ENCODE measurements around the gene DNMT3B. TPM values are rescaled to one million over a fixed set of nuclear protein-coding genes. Genes with fewer than 3 reads are reported as not detected.
A peak's percentile ranks its signal among the peaks of the same experiment; 100 is the strongest.

The DNMT3B gene
- total and polyA plus RNA-seq, 9 of the 15 experiments (the other 6 are each of a cell fraction or from before 2014, with no cell fraction given): 9.3 to 74.8 (median 49.1) TPM

GRCh38 chr20:32780278-32780677 is 18.1 kb downstream of the DNMT3B start:
- Histone ChIP-seq H3K9ac (ENCODE audit: insufficient read depth in 1 of 2, low read depth in 2 of 2, low read length in 2 of 2) (0 out of 4 replicates have a peak overlapping the region, but pooled peaks of 1 of the 2 experiments have one; percentile 31), H3K36me3 (ENCODE audit: control insufficient read depth, insufficient read depth, low read length) (peaks cover 87% of the 10 kb centered on the region), H4K20me1 (replicated peaks; ENCODE audit: control insufficient read depth, insufficient read depth, low read length) (peaks cover 14% of the 10 kb centered on the region), H3K4me2 (ENCODE audit: insufficient read depth, low read length) (no peak overlapping the region), H3K9me1 (ENCODE audit: control insufficient read depth, insufficient read depth, low read length) (peaks cover 4% of the 10 kb centered on the region), H3K4me1 (replicated peaks in 1 of 2; ENCODE audit: control insufficient read depth in 2 of 2, insufficient read depth in 2 of 2, low read length in 2 of 2) (peaks cover 5 to 12% of the 10 kb centered on the region in 2 experiments; a peak in 3 of 5 replicates), H3K27ac (ENCODE audit: extremely low read depth, low read depth, low read length) (no peak overlapping the region), H3K9me3 (replicated peaks; ENCODE audit: control insufficient read depth, insufficient read depth, low read depth, low read length) (no peaks in the 10 kb centered on the region), H3K79me2 (ENCODE audit: control insufficient read depth, insufficient read depth, low read length) (peaks cover 40% of the 10 kb centered on the region), H2AFZ (ENCODE audit: low read depth, low read length) (no peak overlapping the region), H3K4me3 (no peak overlapping the region), H3K27me3 (ENCODE audit: control insufficient read depth in 2 of 2, insufficient read depth in 2 of 2, low read length in 2 of 2) (no peaks in the 10 kb centered on the region)
- CTCF ChIA-PET (ENCODE audit: low intra/inter-chr PET ratio): interaction anchor here (0.6 to 5.0 kb wide), 2 partner anchors 97 to 105 kb away, joined by 3 to 66 read pairs; partner anchors contain the start of gene C20orf203
- WGBS (ENCODE audit: insufficient coverage, low coverage, missing lambda C conversion rate): 99% methylated on average over 13 of the region's 16 CpGs
- intact Hi-C loops (cut with micrococcal nuclease): no loop called here
- ATAC-seq (no peak), FAIRE-seq (no peak), DNase-seq (ENCODE audit: extremely low read depth in 1 of 4, low spot score in 3 of 4) (no peak)
- BruUV-seq (replicated peaks): no TSS peak
- POLR2A ChIA-PET: interaction anchor here (0.6 kb wide), 1 partner anchor 269 kb away, joined by 4 read pairs; no protein-coding TSS in a partner anchor
- in situ Hi-C loops (cut with MboI): no loop called here
- TF ChIP-seq, protein P1, sequence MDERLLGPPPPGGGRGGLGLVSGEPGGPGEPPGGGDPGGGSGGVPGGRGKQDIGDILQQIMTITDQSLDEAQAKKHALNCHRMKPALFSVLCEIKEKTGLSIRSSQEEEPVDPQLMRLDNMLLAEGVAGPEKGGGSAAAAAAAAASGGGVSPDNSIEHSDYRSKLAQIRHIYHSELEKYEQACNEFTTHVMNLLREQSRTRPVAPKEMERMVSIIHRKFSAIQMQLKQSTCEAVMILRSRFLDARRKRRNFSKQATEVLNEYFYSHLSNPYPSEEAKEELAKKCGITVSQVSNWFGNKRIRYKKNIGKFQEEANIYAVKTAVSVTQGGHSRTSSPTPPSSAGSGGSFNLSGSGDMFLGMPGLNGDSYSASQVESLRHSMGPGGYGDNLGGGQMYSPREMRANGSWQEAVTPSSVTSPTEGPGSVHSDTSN (CRISPR knock-in tag; IDR thresholded peaks at IDR 0.05; ENCODE audit: low read depth): no peak
- TF ChIP-seq, protein P1 (tag; conservative IDR thresholded peaks at IDR 0.05; ENCODE audit: low read depth): no peak
- TF ChIP-seq ZNF24 (IDR thresholded peaks at IDR 0.05) (no peak), LEF1 (IDR thresholded peaks at IDR 0.05) (no peak), HDGF (IDR thresholded peaks at IDR 0.05) (no peak), ZNF311 (CRISPR knock-in tag; IDR thresholded peaks at IDR 0.05) (no peak)

All from K562 (cell line).